NCI-H1694 (cell line): Measurements from ENCODE around the gene RIMS3.
"Not testable (repeated sequence)": the region's sequence is repeated elsewhere in the genome, so short reads cannot be mapped to it uniquely, and the experiment has no call there.

Experiments
- DNase-seq: peaks from one replicate; lab custom pipeline; 2025; lab: John Stamatoyannopoulos, UW

Gene RIMS3

GRCh38 chr1:40665335-40666171 is at the start of gene RIMS3:
TSS of gene RIMS3 (minus strand) at chr1:40665682. CDS start at chr1:40641925, 23,757 bp downstream.
- peak; percentile 13 for DNase-seq

DNA sequence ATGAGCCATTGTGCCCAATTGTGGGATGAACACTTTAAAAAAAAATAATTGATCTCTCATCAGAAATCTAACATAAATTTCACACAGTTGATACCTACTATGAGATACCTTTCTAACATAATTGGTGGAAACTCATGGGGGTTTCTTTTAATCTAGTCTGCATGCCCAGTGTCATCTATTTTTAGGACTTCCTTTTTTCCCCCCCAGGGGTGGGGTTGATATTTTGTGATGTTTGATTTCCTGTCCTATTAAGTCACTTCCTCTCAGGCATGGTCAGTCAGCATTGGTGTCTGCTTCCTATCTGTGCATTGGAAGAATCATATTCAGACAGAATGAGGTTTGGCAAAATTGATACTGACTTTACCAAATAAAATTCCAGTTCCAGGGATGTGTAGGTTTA is 47.5 kb upstream of the RIMS3 start:
- no peak for DNase-seq

DNA sequence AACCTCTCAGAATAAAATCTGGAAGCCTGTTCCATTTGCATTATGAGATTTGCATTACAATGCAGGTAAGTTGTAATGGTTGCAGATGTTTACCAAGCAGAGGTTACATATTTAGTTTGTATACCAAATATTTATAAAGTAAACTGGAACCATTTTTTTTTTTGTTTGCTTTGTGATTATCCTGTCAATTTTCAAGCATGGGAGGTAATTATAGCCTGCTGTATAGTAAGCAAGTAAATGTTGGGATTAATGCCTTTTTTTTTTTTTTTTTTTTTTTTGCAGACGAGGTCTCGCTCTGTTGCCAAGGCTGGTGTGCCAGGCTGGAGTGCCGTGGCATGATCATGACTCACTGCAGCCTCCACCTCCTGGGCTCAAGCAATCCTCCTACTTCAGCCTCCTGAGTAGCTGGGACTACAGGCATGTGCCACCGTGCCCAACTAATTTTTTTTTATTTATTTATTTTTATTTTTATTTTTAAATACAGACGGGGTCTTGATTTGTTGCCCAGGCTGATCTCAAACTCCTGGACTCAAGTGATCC is 47.0 kb upstream of the RIMS3 start:
- DNase-seq = no peak

GRCh38 chr1:40711465-40712404 is 46.3 kb upstream of the RIMS3 start:
- DNase-seq = no peak

- DNase-seq = no peak
Measured at GRCh38 chr1:40710581-40711315, 45.3 kb upstream of the RIMS3 start.

DNA sequence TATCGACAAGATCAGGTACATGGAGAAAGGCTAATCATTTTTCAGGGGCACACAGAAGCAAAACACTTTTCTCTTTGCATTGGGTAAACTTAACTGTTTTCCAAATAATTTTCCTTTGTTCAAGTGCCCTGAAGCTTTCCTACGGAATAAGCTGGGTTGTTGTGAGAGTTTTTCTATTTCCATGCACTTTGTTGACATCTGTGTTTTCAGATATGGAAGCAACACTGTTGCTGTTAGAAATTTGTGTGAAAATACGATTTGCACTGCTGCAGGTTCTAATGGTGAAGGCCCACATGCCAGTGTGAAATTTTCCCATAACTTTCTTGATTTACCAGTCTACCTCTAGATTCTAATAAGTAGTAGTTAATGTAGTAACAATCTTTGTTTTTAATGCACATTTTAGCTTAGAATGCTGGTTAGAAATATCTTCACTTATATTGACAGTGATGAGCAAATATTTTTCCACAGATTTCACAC is 44.4 kb upstream of the RIMS3 start:
- DNase-seq = no peak

GRCh38 chr1:40709100-40709801 is 43.8 kb upstream of the RIMS3 start:
- DNase-seq = peak; percentile 63

- DNase-seq = no peak
Measured at GRCh38 chr1:40708750-40709099, 43.2 kb upstream of the RIMS3 start.

- no peak for DNase-seq
Measured at GRCh38 chr1:40706626-40707025, 41.1 kb upstream of the RIMS3 start.

GRCh38 chr1:40704817-40705733 is 39.6 kb upstream of the RIMS3 start:
- no peak for DNase-seq

DNA sequence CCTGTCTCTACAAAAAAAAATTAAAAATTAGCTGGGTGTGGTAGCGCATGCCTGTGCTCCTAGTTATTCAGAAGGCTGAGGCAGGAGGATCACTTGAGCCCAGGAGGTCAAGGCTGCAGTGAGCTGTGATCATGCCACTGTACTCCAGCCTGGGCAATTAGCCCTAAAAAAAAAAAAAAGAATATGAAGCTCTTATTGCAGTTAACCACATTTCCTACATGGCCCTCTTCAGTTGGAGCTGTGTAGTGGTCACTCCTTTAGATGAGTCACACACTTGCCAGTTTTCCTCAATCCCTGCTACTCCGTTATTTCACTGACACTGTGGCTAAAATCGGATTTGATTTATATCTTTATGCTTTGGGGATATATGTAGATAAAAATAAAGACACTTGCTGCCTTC is 37.8 kb upstream of the RIMS3 start:
- DNase-seq = no peak

DNA sequence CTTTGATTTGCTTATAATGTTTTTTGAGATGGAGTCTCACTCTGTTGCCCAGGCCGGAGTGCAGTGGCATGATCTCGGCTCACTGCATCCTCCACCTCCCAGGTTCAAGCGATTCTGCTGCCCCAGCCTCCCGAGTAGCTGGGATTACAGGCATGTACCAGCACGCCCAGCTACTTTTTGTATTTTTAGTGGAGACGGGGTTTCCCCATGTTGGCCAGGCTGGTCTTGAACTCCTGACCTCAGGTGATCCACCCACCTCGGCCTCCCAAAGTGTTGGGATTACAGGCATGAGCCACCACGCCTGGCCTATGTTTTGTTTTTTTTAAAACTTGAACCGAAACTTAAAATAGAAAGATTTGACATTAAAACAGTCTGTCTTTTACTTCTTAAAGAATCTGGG is 37.3 kb upstream of the RIMS3 start:
- not testable (repeated sequence) for DNase-seq

GRCh38 chr1:40701684-40702083 is 36.2 kb upstream of the RIMS3 start:
- DNase-seq = no peak

- DNase-seq = no peak
Measured at GRCh38 chr1:40699787-40700186, 34.3 kb upstream of the RIMS3 start.

DNA sequence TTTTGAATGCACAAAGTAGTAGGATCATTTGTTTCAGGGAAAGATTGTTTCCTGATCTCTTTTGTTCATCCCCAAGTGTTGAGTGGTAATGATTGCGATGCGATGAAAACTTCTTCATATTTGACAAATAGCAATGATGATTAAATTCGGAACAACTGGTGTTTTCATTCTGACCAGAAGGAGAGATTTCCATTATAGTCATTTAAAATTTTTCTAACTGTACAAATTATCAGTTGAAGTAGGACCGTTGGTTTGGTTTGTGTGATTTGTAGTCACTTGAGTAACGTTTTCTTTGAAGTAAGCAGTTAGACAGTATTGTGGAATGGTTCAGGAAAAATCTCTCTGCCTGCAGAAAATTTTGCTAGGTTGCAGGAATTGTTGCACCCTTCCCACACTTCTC is 32.0 kb upstream of the RIMS3 start:
- no peak for DNase-seq

- DNase-seq = no peak
Measured at GRCh38 chr1:40696294-40696693, 30.8 kb upstream of the RIMS3 start.

DNA sequence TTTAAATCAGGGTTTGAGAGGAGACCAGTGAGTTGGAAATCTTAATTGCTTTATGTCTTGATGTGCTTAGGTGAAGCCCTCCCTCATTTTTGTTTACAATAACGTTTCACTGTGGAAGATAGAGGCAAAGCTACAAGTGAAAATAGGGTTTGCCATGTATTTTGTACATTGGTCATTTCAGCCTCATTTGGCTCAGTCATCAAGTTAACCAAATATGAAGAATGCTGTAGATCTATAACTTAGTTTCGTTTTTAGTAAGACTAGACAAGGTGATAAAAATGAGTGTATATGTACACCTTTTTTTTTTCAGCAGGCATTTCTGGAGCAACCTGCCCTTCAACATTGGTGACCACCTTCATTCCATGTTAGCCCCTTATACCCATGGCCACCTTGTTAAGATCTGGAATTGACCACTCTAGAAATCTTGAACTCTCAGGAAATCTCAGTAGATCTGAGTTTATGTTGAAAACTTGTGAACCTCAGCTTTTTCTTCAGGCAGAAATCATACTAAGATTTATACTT is 28.9 kb upstream of the RIMS3 start:
- DNase-seq = no peak

GRCh38 chr1:40693425-40693824 is 27.9 kb upstream of the RIMS3 start:
- no peak for DNase-seq

GRCh38 chr1:40692429-40692895 is 27.0 kb upstream of the RIMS3 start:
- DNase-seq = no peak
